Measurements from ENCODE around the gene C9orf78. TPM values are rescaled to one million over a fixed set of nuclear protein-coding genes. Genes with fewer than 3 reads are reported as not detected.

The C9orf78 gene
- total RNA-seq, 2 donors from 2014 or later = 63.7 to 76.8 TPM

GRCh38 chr9:129866394-129867135, 31.5 kb upstream of the C9orf78 start:
- H3K27ac ChIP-seq = no peak overlapping the region
- TF ChIP-seq POLR2A (IDR thresholded peaks at IDR 0.05) (no peak), POLR2AphosphoS5 (IDR thresholded peaks at IDR 0.05) (no peak), CTCF (IDR thresholded peaks at IDR 0.05) (no peak)
- H3K9me3 ChIP-seq = no peaks in the 10 kb centered on the region
- peaks cover 0 to 9% of the 10 kb centered on the region in 2 donors for H3K36me3 ChIP-seq
- WGBS = 69% methylated on average over 17 of the region's 17 CpGs
- DNase-seq (ENCODE audit: low spot score) = no peak
- no peak overlapping the region for H3K4me3 ChIP-seq
- intact Hi-C loops (cut with DNase I) = no loop called here
- H3K4me1 ChIP-seq (replicated peaks) = no peaks in the 10 kb centered on the region
- H3K27me3 ChIP-seq (replicated peaks; ENCODE audit: insufficient read depth) = no peaks in the 10 kb centered on the region

- DNase-seq (ENCODE audit: low spot score) = no peak
- Histone ChIP-seq H3K4me1 (replicated peaks) (no peaks in the 10 kb centered on the region), H3K27me3 (replicated peaks; ENCODE audit: insufficient read depth) (no peaks in the 10 kb centered on the region), H3K4me3 (no peak overlapping the region), H3K9me3 (no peaks in the 10 kb centered on the region), H3K36me3 (peaks cover 0 to 15% of the 10 kb centered on the region in 2 donors), H3K27ac (no peak overlapping the region)
- intact Hi-C loops (cut with DNase I) = no loop called here
- TF ChIP-seq POLR2A (IDR thresholded peaks at IDR 0.05) = no peak
- no peak for TF ChIP-seq CTCF (IDR thresholded peaks at IDR 0.05)
- no peak for TF ChIP-seq POLR2AphosphoS5 (IDR thresholded peaks at IDR 0.05)
- 73% methylated on average over 14 of the region's 14 CpGs for WGBS
Observed at GRCh38 chr9:129865668-129866320, 30.7 kb upstream of the C9orf78 start.

GRCh38 chr9:129864991-129865647, 30.0 kb upstream of the C9orf78 start:
- H3K36me3 ChIP-seq = peaks cover 0 to 15% of the 10 kb centered on the region in 2 donors
- WGBS = 58% methylated on average over 11 of the region's 11 CpGs
- no peaks in the 10 kb centered on the region for H3K4me1 ChIP-seq (replicated peaks)
- H3K27ac ChIP-seq = no peak overlapping the region
- intact Hi-C loops (cut with DNase I) = no loop called here
- H3K9me3 ChIP-seq = no peaks in the 10 kb centered on the region
- H3K4me3 ChIP-seq = no peak overlapping the region
- no peaks in the 10 kb centered on the region for H3K27me3 ChIP-seq (replicated peaks; ENCODE audit: insufficient read depth)
- TF ChIP-seq CTCF (IDR thresholded peaks at IDR 0.05) (no peak), POLR2AphosphoS5 (IDR thresholded peaks at IDR 0.05) (no peak), POLR2A (IDR thresholded peaks at IDR 0.05) (no peak)
- DNase-seq (ENCODE audit: low spot score) = no peak

- TF ChIP-seq CTCF (IDR thresholded peaks at IDR 0.05) = no peak
- TF ChIP-seq POLR2A (IDR thresholded peaks at IDR 0.05) = no peak
- Histone ChIP-seq H3K36me3 (peaks cover 0 to 15% of the 10 kb centered on the region in 2 donors), H3K4me3 (no peak overlapping the region), H3K4me1 (replicated peaks) (no peaks in the 10 kb centered on the region), H3K27me3 (replicated peaks; ENCODE audit: insufficient read depth) (no peaks in the 10 kb centered on the region), H3K9me3 (no peaks in the 10 kb centered on the region), H3K27ac (no peak overlapping the region)
- intact Hi-C loops (cut with DNase I) = no loop called here
- no peak for DNase-seq (ENCODE audit: low spot score)
- 70% methylated on average over 14 of the region's 14 CpGs for WGBS
Observed at GRCh38 chr9:129863059-129863690, 28.1 kb upstream of the C9orf78 start.
